Vagina (tissue), 2 donors: Measurements from ENCODE around the gene FAM107B. TPM values are rescaled to one million over a fixed set of nuclear protein-coding genes. Genes with fewer than 3 reads are reported as not detected.
A peak's percentile ranks its signal among the peaks of the same experiment; 100 is the strongest.

Source experiments
- DNase-seq, 2 donors: peaks; one replicate each; pipeline ENCODE4 v3.0.0-alpha.2; 2017; ENCODE audit errors: extremely low spot score in 2 of 2
- H3K27ac ChIP-seq: fragments of 200-600 bp; sonication (generic); one replicate; pipeline ENCODE4 v1.5.1; 2019
- H3K27me3 ChIP-seq: fragments of 200-600 bp; sonication (generic); one replicate; pipeline ENCODE4 v1.5.1; 2019
- H3K36me3 ChIP-seq, 2 donors: fragments of 200-600 bp; sonication (generic); one replicate each; pipeline ENCODE4 v1.5.1; 2017 to 2019
- H3K4me1 ChIP-seq: fragments of 200-600 bp; sonication (generic); one replicate; pipeline ENCODE4 v1.5.1; 2019
- H3K4me3 ChIP-seq, 2 donors: fragments of 200-600 bp; sonication (generic); 1 replicate in 1 of 2; 2 replicates in 1 of 2; pipeline ENCODE4 v1.5.1; 2016 to 2019
- H3K9me3 ChIP-seq: fragments of 200-600 bp; sonication (generic); one replicate; pipeline ENCODE4 v1.5.1; 2019
- POLR2A ChIP-seq, 2 donors: fragments of 450-650 bp; IDR thresholded peaks; one replicate each; pipeline ENCODE4 v1.6.1; 2017; ENCODE audit warnings: antibody characterized with exemption in 2 of 2, mild to moderate bottlenecking in 2 of 2, moderate library complexity in 2 of 2
- POLR2AphosphoS5 ChIP-seq, 2 donors: sonication (generic); formaldehyde crosslinking; IDR thresholded peaks; one replicate each; pipeline ENCODE4 v1.9.0; 2017; ENCODE audit warnings: antibody characterized with exemption in 2 of 2, mild to moderate bottlenecking in 2 of 2, low read depth in 1 of 2; ENCODE audit not compliant: insufficient read depth in 1 of 2
- intact Hi-C: fragments of 100-400 bp; cut with DNase I; formaldehyde crosslinking; loops from one replicate; pipeline ENCODE4 v1.15.1; 2023
- total RNA-seq: library from RNA; depleted of rRNA; stranded (reverse); fragments of >200 nt; gene quantifications from one replicate; pipeline ENCODE4 v1.2.3, GENCODE V29; 2016
- TF ChIP-seq, protein P1 (sequence below), 3 experiments: fragments of 450-650 bp in 2 of 3; fragments of 200-600 bp in 1 of 3; sonication (generic) in 1 of 3; IDR thresholded peaks; one replicate each; pipeline ENCODE4 v1.5.1; 2017 to 2019; ENCODE audit warnings: antibody characterized with exemption in 3 of 3, mild to moderate bottlenecking in 2 of 3, moderate library complexity in 2 of 3

Gene FAM107B
- total RNA-seq, 1 donor from 2014 or later, result 33.4 TPM

DNA sequence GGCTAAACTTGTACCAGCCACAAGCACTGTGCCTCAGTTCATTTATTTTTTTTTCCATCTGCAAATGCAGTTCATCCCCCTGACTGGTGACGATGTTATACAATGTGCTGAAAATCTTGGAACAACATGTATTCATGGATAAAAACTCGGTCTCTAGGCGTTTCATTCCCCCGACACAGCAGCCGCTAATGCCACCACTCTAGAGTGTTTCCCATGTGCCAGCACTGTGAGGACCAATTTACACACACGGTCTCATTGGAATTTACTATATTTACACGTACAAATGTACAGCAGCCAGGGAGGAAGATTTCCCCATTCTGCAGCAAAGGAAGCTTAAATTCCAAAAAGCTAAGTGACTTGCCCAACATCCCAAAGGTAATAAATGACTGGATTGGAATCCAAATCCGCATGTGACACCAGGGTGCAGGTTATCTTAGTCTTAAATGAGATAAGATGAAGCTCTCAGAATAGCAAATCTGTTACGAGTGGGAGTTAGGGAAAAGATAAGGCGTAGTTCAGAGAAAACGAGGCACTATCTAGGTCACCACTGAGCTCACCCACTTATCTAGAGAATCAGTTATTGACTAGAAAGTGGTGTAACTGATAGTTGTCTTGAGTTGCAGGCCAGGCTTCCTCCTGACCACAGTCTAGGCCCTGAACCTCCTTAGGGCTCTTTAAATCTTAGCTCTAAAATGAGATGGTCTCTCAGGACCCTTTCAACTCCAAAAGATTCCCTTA is 36.7 kb downstream of the FAM107B start:
- no peak overlapping the region for H3K4me3 ChIP-seq
- intact Hi-C loops, result no loop called here
- DNase-seq, result no peak
- no peaks in the 10 kb centered on the region for H3K9me3 ChIP-seq
- TF ChIP-seq, protein P1, sequence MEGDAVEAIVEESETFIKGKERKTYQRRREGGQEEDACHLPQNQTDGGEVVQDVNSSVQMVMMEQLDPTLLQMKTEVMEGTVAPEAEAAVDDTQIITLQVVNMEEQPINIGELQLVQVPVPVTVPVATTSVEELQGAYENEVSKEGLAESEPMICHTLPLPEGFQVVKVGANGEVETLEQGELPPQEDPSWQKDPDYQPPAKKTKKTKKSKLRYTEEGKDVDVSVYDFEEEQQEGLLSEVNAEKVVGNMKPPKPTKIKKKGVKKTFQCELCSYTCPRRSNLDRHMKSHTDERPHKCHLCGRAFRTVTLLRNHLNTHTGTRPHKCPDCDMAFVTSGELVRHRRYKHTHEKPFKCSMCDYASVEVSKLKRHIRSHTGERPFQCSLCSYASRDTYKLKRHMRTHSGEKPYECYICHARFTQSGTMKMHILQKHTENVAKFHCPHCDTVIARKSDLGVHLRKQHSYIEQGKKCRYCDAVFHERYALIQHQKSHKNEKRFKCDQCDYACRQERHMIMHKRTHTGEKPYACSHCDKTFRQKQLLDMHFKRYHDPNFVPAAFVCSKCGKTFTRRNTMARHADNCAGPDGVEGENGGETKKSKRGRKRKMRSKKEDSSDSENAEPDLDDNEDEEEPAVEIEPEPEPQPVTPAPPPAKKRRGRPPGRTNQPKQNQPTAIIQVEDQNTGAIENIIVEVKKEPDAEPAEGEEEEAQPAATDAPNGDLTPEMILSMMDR (IDR thresholded peaks at IDR 0.05), result no peak
- no peak for TF ChIP-seq POLR2AphosphoS5 (IDR thresholded peaks at IDR 0.05; ENCODE audit: insufficient read depth in 1 of 2, low read depth in 1 of 2)
- TF ChIP-seq POLR2A (IDR thresholded peaks at IDR 0.05), result no peak
- H3K36me3 ChIP-seq, result no peaks in the 10 kb centered on the region
- no peaks in the 10 kb centered on the region for H3K27me3 ChIP-seq
- peak overlapping the region; percentile 77 for H3K27ac ChIP-seq
- peaks cover 13% of the 10 kb centered on the region for H3K4me1 ChIP-seq

DNA sequence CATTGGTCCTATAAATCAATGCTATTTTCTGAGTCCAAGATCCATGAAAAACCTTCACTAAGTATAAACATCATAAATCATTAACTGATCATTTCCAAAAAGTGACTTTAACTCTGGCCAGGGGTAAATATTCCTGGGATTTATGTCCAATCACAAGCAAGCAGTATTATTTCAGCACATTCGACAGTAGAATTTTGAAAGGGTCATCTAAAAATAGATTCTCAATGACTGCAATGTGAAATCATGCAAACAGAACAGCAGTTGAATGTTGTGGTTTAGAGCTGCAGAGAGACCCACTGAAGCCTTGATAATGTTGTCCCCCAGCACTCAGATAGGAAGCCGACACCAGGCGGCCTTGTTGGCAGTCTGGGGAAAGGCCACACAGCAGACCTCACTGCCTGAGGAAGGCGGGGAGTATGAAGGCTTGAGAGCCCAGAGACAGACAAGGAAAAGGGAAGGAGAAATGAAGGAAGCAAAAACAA is 38.1 kb downstream of the FAM107B start:
- intact Hi-C loops, result no loop called here
- peaks cover 13% of the 10 kb centered on the region for H3K4me1 ChIP-seq
- H3K9me3 ChIP-seq, result no peaks in the 10 kb centered on the region
- no peak overlapping the region for H3K4me3 ChIP-seq
- peak overlapping the region; percentile 77 for H3K27ac ChIP-seq
- H3K36me3 ChIP-seq, result no peaks in the 10 kb centered on the region
- no peaks in the 10 kb centered on the region for H3K27me3 ChIP-seq
- DNase-seq, result no peak
- TF ChIP-seq, protein P1 (IDR thresholded peaks at IDR 0.05), result no peak
- TF ChIP-seq POLR2A (IDR thresholded peaks at IDR 0.05), result no peak
- no peak for TF ChIP-seq POLR2AphosphoS5 (IDR thresholded peaks at IDR 0.05; ENCODE audit: insufficient read depth in 1 of 2, low read depth in 1 of 2)

DNA sequence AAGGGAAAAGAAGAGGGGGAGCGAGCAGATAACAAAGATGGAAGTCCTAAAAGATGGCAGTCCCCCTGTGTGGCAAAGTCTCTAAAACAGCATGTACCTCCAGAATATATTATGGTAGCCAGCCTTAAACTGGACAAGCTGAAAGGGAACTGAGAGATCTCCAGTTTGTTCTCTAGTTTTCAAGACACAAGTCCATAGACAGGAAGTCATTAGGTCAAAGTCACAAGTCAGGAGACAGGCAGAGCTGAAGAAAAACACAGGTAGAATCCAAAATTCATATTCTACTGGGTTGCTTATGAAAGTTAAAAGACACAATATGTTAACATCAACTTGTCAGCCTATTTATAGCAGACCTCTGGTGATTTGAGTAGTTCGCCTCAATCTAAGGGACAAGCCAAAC is 38.7 kb downstream of the FAM107B start:
- DNase-seq, result no peak
- Histone ChIP-seq H3K4me3 (no peak overlapping the region), H3K9me3 (no peaks in the 10 kb centered on the region), H3K27ac (peak overlapping the region; percentile 77), H3K36me3 (no peaks in the 10 kb centered on the region), H3K27me3 (no peaks in the 10 kb centered on the region), H3K4me1 (peaks cover 13% of the 10 kb centered on the region)
- intact Hi-C loops, result no loop called here
- TF ChIP-seq POLR2AphosphoS5 (IDR thresholded peaks at IDR 0.05; ENCODE audit: insufficient read depth in 1 of 2, low read depth in 1 of 2) (no peak), POLR2A (IDR thresholded peaks at IDR 0.05) (no peak)
- TF ChIP-seq, protein P1 (IDR thresholded peaks at IDR 0.05), result no peak

DNA sequence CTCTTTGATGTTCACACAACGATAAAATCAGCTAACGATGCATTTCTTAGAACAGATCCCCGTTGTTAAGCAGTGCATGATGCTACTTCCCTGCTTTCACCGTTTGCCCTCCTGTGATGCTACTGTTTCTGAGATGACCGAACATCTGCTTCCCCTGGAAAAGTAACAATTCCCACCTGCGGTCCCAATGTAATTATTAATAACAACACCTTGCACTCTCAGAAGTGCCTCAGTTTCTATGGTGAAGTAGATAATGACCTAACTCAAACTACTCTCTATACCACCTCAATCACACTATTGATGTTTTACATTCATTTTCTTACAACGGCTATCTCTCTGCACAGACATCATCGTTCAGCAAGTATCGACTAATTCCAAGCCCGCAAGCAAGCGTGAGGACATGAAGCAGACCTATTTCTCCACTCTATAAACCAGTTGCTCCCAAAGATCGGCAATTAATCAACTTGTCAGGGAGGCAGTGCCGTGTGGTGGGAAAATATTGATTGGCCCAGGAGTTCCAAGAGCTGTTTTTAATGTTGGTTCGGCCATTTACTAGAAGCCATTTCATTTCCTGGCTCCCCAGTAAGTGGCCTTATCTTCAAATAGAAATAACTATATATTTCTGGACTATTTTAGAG is 42.7 kb downstream of the FAM107B start:
- Histone ChIP-seq H3K27ac (no peak overlapping the region), H3K36me3 (no peaks in the 10 kb centered on the region), H3K27me3 (no peaks in the 10 kb centered on the region), H3K9me3 (no peaks in the 10 kb centered on the region), H3K4me3 (no peak overlapping the region), H3K4me1 (peaks cover 2% of the 10 kb centered on the region)
- intact Hi-C loops, result no loop called here
- DNase-seq, result no peak
- TF ChIP-seq POLR2AphosphoS5 (IDR thresholded peaks at IDR 0.05; ENCODE audit: insufficient read depth in 1 of 2, low read depth in 1 of 2) (no peak), POLR2A (IDR thresholded peaks at IDR 0.05) (no peak)
- TF ChIP-seq, protein P1 (IDR thresholded peaks at IDR 0.05), result no peak

DNA sequence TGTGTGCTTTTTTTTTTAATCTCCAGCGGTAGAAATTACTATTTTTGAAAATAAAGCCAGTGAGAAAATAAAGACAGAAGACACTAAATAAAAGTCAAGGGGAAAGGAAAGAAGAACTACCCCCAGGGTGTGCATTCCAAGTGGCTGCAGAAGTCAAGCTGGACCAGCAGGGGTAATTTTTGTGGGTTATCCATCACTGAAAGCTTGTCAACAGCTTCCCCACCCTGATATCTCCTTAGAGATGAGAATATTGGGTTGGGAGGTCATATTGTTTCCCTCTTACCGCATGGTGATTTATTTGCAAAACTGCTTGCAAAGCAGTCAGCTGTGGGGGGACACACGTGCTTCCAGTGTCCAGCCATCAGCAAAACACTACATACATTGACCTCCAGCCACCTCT is 46.4 kb downstream of the FAM107B start:
- intact Hi-C loops, result no loop called here
- Histone ChIP-seq H3K4me1 (no peaks in the 10 kb centered on the region), H3K4me3 (no peak overlapping the region), H3K36me3 (no peaks in the 10 kb centered on the region), H3K27me3 (no peaks in the 10 kb centered on the region), H3K27ac (no peak overlapping the region), H3K9me3 (no peaks in the 10 kb centered on the region)
- no peak for DNase-seq
- TF ChIP-seq POLR2AphosphoS5 (IDR thresholded peaks at IDR 0.05; ENCODE audit: insufficient read depth in 1 of 2, low read depth in 1 of 2) (no peak), POLR2A (IDR thresholded peaks at IDR 0.05) (no peak)
- TF ChIP-seq, protein P1 (IDR thresholded peaks at IDR 0.05), result no peak
